ENCODE results near the gene CARMIL1. TPM values are rescaled to one million over a fixed set of nuclear protein-coding genes. Genes with fewer than 3 reads are reported as not detected.

The CARMIL1 gene
- polyA plus RNA-seq, 1 of the 3 experiments (the other 2 are of a cell fraction): 1.7 TPM

DNA sequence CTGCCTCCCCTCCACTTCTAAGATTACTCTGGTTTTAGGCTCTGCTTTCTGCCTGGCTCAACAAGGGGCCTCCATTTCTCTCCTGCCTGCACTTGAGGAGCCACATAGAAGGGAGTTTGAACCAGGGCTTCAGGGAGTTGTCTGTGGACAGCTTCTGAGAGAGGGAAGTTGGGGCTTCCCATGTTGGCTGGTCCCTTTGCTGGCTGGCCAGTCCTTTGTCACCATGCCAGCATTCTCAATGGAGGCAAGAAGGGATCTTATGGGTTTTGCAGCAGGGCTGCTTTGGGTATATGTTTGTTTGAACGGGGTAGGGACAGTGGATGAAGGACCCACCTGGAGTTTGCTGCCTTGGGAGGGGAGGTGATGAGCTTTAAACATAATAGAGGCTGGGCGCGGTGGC is 124.9 kb downstream of the CARMIL1 start:
- Histone ChIP-seq H3K4me2 (no peak overlapping the region), H4K20me1 (ENCODE audit: insufficient read depth) (no peaks in the 10 kb centered on the region), H3K27ac (ENCODE audit: low read depth in 2 of 2, low read length in 1 of 2) (no peak overlapping the region), H3F3A (replicated peaks; ENCODE audit: insufficient read depth) (peaks cover 3% of the 10 kb centered on the region), H2AFZ (ENCODE audit: low read depth) (no peak overlapping the region), H3K79me2 (ENCODE audit: insufficient read depth) (no peaks in the 10 kb centered on the region), H3K9ac (no peak overlapping the region), H3K9me3 (no peaks in the 10 kb centered on the region; the same call in 1 of the 2 replicates), H3K4me3 (ENCODE audit: low read depth in 2 of 2, low read length in 1 of 2) (no peak overlapping the region), H3K4me1 (ENCODE audit: control insufficient read depth in 1 of 2, insufficient read depth in 2 of 2, low read depth in 1 of 2, low read length in 1 of 2) (no peaks in the 10 kb centered on the region; a peak in 1 of 4 replicates), H3K36me3 (replicated peaks in 1 of 2; ENCODE audit: control insufficient read depth in 1 of 2, insufficient read depth in 2 of 2, low read length in 1 of 2) (no peaks in the 10 kb centered on the region), H3K9me2 (0 out of 2 replicates have a peak, but pooled peaks cover 3% of the 10 kb centered on the region), H3K27me3 (ENCODE audit: insufficient read depth) (no peaks in the 10 kb centered on the region)
- WGBS (ENCODE audit: low lambda C conversion rate): 81% methylated on average over 3 of the region's 3 CpGs
- ChIA-PET POLR2A (no interaction called here), CTCF (interaction anchor here (0.9 to 1.3 kb wide), 2 partner anchors 15 to 154 kb away, joined by 3 read pairs; no protein-coding TSS in a partner anchor)
- TF ChIP-seq, protein P1, sequence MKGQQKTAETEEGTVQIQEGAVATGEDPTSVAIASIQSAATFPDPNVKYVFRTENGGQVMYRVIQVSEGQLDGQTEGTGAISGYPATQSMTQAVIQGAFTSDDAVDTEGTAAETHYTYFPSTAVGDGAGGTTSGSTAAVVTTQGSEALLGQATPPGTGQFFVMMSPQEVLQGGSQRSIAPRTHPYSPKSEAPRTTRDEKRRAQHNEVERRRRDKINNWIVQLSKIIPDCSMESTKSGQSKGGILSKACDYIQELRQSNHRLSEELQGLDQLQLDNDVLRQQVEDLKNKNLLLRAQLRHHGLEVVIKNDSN (IDR thresholded peaks at IDR 0.05; ENCODE audit: borderline replicate concordance, low read depth): no peak
- TF ChIP-seq TCF12 (IDR thresholded peaks at IDR 0.05) (no peak), SIN3A (IDR thresholded peaks at IDR 0.05; ENCODE audit: borderline replicate concordance, low read depth, low read length) (no peak), POLR2AphosphoS5 (IDR thresholded peaks at IDR 0.05; ENCODE audit: low read depth, low read length) (no peak), RXRA (IDR thresholded peaks at IDR 0.05; ENCODE audit: borderline replicate concordance, low read depth) (no peak), EZH2phosphoT487 (IDR thresholded peaks at IDR 0.05; ENCODE audit: borderline replicate concordance, low read depth) (no peak), TEAD4 (IDR thresholded peaks at IDR 0.05; ENCODE audit: borderline replicate concordance, insufficient read depth) (no peak), ELF1 (IDR thresholded peaks at IDR 0.05) (no peak), TAF1 (IDR thresholded peaks at IDR 0.05; ENCODE audit: borderline replicate concordance, low read depth, low read length) (no peak), YY1 (IDR thresholded peaks at IDR 0.05; ENCODE audit: low read depth) (no peak), FOXM1 (IDR thresholded peaks at IDR 0.05; ENCODE audit: low read depth) (no peak), PBX3 (IDR thresholded peaks at IDR 0.05) (no peak), MXI1 (IDR thresholded peaks at IDR 0.05; ENCODE audit: low read depth, low read length) (no peak), EP300 (IDR thresholded peaks at IDR 0.05; ENCODE audit: borderline replicate concordance in 1 of 2, low read depth in 1 of 2, low read length in 1 of 2) (no peak)
- TF ChIP-seq, protein P2, sequence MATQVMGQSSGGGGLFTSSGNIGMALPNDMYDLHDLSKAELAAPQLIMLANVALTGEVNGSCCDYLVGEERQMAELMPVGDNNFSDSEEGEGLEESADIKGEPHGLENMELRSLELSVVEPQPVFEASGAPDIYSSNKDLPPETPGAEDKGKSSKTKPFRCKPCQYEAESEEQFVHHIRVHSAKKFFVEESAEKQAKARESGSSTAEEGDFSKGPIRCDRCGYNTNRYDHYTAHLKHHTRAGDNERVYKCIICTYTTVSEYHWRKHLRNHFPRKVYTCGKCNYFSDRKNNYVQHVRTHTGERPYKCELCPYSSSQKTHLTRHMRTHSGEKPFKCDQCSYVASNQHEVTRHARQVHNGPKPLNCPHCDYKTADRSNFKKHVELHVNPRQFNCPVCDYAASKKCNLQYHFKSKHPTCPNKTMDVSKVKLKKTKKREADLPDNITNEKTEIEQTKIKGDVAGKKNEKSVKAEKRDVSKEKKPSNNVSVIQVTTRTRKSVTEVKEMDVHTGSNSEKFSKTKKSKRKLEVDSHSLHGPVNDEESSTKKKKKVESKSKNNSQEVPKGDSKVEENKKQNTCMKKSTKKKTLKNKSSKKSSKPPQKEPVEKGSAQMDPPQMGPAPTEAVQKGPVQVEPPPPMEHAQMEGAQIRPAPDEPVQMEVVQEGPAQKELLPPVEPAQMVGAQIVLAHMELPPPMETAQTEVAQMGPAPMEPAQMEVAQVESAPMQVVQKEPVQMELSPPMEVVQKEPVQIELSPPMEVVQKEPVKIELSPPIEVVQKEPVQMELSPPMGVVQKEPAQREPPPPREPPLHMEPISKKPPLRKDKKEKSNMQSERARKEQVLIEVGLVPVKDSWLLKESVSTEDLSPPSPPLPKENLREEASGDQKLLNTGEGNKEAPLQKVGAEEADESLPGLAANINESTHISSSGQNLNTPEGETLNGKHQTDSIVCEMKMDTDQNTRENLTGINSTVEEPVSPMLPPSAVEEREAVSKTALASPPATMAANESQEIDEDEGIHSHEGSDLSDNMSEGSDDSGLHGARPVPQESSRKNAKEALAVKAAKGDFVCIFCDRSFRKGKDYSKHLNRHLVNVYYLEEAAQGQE (IDR thresholded peaks at IDR 0.05; ENCODE audit: low read depth, low read length): no peak
- TF ChIP-seq, protein P3, sequence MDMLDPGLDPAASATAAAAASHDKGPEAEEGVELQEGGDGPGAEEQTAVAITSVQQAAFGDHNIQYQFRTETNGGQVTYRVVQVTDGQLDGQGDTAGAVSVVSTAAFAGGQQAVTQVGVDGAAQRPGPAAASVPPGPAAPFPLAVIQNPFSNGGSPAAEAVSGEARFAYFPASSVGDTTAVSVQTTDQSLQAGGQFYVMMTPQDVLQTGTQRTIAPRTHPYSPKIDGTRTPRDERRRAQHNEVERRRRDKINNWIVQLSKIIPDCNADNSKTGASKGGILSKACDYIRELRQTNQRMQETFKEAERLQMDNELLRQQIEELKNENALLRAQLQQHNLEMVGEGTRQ (IDR thresholded peaks at IDR 0.05; ENCODE audit: borderline replicate concordance, low read depth, low read length): no peak
- no peak for DNase-seq
